ENCODE results near the gene CT47A1. TPM values are rescaled to one million over a fixed set of nuclear protein-coding genes. Genes with fewer than 3 reads are reported as not detected.

CT47A1 gene
- total RNA-seq: not detected in 2 replicates

DNA sequence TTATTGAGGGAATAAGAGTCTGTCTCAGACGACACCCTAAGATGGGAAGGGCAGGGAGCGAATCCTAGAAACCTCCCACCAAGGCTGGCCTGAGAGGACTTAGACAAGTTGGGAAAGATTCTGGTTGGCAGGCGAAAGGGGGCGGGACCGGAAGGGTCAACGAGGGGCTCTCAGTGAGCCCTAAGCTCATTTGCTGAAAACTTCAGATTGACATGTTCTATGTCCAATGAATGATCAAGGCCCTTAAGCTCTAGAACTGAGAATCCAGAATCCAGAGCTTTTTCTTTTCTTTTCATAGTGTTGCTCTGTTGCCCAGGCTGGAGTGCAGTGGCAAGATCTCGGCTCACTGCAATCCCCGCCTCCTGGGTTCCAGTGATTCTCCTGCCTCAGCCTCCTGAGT, at the start of gene CT47A1:
TSS of gene CT47A1 (minus strand) at position 101 of the 400 bp plus-strand sequence. CDS start 231 bp downstream, outside the sequence.

DNA sequence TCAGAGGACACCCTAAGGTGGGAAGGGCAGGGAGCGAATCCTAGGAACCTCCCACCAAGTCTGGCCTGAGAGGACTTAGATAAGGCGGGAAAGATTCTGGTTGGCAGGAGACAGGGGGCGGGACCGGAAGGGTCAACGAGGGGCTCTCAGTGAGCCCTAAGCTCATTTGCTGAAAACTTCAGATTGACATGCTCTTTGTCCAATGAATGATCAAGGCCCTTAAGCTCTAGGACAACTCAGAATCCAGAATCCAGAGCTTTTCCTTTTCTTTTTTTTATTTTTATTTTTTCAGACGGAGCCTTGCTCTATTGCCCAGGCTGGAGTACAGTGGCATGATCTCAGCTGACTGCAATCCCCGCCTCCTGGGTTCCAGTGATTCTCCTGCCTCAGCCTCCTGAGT, 29.1 kb downstream of the CT47A1 start, which contains the start of gene CT47A7:
TSS of gene CT47A7 (minus strand) at position 101 of the 400 bp plus-strand sequence. CDS start 255 bp downstream, outside the sequence.

Small RNAs within 50 kb of the gene (small RNA-seq; reads per million reads assigned to genes)
- gene AL670379.1 (not detected), gene AL670379.10 (not detected), gene AL670379.11 (not detected), gene AL670379.12 (not detected), gene AL670379.2 (not detected), gene AL670379.3 (not detected), gene AL670379.4 (not detected), gene AL670379.5 (not detected), gene AL670379.6 (not detected), gene AL670379.7 (not detected), gene AL670379.8 (not detected), gene AL670379.9 (not detected)

Other genes with a start within 250 kb of the CT47A1 start
- gene CT47B1, start 109.9 kb downstream of the CT47A1 start, total RNA-seq: not detected in 2 replicates
- gene CT47A11, start 48.6 kb downstream of the CT47A1 start, total RNA-seq: not detected in 2 replicates
- not detected in 2 replicates for gene CT47A10, start 43.7 kb downstream of the CT47A1 start, total RNA-seq
- gene CT47A9, start 38.9 kb downstream of the CT47A1 start, total RNA-seq: not detected in 2 replicates
- not detected in 2 replicates for gene CT47A8, start 34.0 kb downstream of the CT47A1 start, total RNA-seq
- gene CT47A7, start 29.2 kb downstream of the CT47A1 start, total RNA-seq: not detected in 2 replicates
- not detected in 2 replicates for gene CT47A6, start 24.3 kb downstream of the CT47A1 start, total RNA-seq
- gene CT47A5, start 19.4 kb downstream of the CT47A1 start, total RNA-seq: not detected in 2 replicates
- not detected in 2 replicates for gene CT47A4, start 14.6 kb downstream of the CT47A1 start, total RNA-seq
- gene CT47A3, start 9.7 kb downstream of the CT47A1 start, total RNA-seq: not detected in 2 replicates
- not detected in 2 replicates for gene CT47A2, start 4.8 kb downstream of the CT47A1 start, total RNA-seq
- 1.2 and 2.3 TPM in 2 replicates for gene GLUD2, start 61.9 kb upstream of the CT47A1 start, total RNA-seq